ENCODE data around the gene GALP.
"Not testable (repeated sequence)": the region's sequence is repeated elsewhere in the genome, so short reads cannot be mapped to it uniquely, and the experiment has no call there.

GALP gene

GRCh38 chr19:56191115-56191514 lies 15.3 kb downstream of the GALP start:
- no peak for DNase-seq (ENCODE audit: low read depth)

- DNase-seq (ENCODE audit: low read depth): no peak
Measured at GRCh38 chr19:56191711-56192110, 15.9 kb downstream of the GALP start.

DNA sequence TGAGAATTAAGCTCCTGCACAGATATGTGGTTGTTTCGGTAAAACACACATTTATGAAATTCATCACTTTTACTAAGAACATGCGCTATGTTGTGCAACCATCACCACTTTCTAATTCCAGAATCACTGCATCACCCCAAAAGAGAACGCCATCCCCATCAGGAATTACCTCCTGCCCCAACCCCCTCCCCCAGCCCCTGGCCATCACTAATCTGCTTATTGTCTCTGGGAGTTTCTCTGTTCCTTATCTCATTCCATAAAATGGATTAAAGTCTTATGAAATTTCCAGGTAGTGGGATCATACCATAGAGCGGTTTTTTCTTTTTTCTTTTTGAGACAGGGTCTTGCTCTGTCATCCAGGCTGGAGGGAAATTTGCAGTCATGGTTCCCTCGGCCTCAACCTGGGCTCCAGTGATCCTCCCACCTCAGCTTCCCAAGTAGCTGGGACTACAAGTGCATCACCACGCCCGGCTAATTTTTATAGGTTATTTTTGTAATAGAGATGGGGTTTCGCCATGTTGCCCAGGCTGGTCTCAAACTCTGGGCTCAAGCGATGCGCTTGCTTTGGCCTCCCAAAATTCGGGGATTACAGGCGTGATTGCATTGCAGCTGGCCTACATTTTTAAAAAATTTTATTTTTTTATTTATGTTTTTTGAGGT lies 18.3 kb downstream of the GALP start:
- DNase-seq (ENCODE audit: low read depth): no peak

- not testable (repeated sequence) for DNase-seq (ENCODE audit: low read depth)
Measured at GRCh38 chr19:56197646-56198045, 21.8 kb downstream of the GALP start, which contains the start of gene ZSCAN5B. ZSCAN5B (minus strand) TSS chr19:56197783; CDS start chr19:56193052, 4,731 bp downstream.

- DNase-seq (ENCODE audit: low read depth): no peak
Measured at GRCh38 chr19:56199687-56200086, 23.9 kb downstream of the GALP start.

DNA sequence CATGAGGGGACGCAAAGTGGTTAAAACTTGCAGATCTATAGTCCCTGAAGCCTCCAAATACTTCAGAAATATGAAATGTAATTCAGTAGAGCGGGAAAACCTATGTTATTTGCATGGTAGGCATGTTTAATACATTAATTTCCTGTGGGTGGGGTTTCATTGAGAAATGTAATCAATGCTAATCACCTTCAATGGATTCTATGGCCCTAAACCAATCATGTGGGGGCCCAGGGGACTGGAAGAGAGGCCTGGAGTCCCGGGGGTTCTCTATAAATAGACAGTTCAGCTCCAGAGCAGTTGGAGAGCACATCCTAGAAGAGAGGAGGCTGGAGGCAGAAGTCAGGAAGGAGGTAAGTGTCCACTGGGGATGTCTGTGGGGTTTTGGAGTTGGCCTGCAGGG lies 26.2 kb downstream of the GALP start, which contains the start of gene ZSCAN5C:
TSS of gene ZSCAN5C (plus strand) at position 301 of the 400 bp plus-strand sequence. CDS start 3,641 bp downstream, outside the sequence.
- no peak for DNase-seq (ENCODE audit: low read depth)

DNA sequence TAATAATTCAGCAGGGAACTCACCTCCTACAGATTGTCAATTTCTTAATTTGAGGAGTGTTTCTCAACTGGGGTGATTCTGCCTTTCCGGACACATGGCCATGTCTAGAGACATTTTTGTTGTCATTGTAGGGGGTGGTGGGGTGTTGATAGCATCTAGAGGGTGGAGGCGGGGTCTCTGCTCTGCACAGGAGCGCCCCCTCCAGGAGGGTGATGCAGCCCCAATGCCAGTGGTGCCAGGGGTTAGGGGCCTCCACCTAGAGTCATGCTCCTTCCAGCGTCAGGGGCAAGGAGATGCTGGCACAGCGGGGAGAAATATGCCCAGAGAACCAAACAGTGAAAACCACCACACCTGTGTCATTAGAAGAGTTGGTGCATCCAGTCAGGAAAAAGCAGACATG lies 31.8 kb downstream of the GALP start:
- not testable (repeated sequence) for DNase-seq (ENCODE audit: low read depth)

DNA sequence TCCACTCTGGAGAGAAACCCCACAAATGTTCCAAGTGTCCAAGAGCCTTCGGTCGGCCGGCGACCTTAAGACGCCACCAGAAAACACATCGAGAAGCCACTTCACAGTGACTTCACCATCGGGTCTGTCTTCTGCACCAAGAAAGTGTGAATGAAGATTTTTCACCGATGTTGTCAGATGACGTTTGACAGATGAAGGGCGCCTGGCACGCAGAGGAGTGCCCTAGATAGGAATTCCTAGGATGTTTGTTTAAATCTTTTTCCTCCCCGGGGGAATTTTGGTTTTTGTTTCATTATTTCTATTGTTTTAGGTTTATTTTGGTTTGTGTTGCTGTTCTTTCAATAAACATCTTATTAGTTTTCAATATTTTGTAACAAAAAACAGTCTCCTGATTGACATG lies 33.3 kb downstream of the GALP start:
- no peak for DNase-seq (ENCODE audit: low read depth)

GRCh38 chr19:56210036-56210435 lies 34.2 kb downstream of the GALP start:
- not testable (repeated sequence) for DNase-seq (ENCODE audit: low read depth)

DNA sequence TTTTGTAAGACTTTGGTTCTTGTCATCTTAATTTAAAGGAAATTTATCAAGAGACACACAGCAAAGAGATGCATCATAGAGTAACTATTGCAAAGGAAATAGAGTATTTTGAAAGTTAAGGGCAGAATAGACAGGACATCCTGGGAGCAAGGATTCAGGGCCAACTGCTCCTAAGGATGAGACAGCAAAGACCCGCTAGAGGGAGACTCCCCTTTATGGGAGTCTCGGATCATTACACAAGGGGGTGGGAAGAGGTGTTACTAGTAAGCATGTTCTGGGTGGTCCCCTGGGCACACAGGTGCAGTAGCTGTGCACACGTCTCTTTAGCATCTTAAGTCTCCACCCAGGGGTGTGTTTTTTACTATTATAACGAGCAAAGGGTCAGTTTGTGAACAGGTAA lies 35.9 kb downstream of the GALP start:
- DNase-seq (ENCODE audit: low read depth): no peak

GRCh38 chr19:56217039-56217949 lies 41.5 kb downstream of the GALP start:
- no peak for DNase-seq (ENCODE audit: low read depth)

DNA sequence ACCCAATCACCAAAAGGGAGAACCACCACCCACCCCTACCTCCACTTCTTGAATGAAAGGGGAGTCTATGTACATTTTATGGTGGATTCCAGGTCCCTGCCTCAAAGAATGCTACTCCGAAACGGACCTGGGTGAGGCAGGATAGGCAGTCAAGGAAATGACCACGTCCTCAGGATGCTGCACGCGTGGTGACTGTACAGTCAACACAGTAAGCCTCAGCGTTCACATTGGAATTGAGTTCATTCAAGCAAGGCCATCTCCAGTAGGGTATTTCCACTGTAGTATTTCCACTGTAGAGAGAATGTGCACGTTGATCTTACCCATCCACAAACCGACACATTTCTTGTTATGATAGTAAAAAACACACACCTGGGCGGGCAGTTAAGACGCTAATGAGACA lies 43.2 kb downstream of the GALP start:
- DNase-seq (ENCODE audit: low read depth): no peak

DNA sequence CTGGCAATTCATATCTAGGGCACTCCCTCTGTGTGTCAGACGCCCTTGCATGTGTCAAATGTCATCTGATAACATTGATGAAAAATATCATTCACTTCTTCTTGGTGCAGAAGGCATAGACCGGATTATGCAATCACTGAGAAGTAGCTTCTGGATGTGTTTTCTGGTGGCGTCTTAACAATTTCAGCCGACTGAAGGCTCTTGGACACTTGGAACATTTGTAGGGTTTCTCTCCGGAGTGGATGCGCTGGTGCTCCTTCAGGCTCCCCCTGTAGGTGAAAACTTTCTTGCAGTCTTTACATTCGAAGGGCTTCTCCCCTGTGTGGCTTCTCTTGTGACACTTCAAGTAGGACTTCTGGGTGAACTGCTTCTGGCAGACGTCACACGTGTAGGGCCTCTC lies 45.6 kb downstream of the GALP start:
- DNase-seq (ENCODE audit: low read depth): not testable (repeated sequence)

DNA sequence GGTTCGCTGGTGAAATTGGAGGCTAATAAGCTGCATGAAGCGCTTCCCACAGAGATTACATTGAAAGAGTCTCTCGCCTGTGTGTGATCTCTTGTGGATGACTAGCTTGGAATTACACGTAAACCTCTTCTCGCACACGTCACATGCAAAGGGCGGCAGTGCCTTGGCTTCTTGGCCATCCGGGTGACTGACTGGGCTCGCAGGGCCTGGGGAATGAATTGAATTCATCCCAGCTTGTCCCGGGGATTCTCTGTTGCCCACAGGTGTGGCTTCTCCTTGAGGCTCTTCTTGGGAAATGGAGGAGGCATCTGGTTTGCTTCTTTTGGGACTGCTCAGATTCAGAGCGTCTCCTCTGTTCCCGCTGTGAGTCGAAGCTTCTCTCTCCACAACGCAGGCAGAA lies 46.0 kb downstream of the GALP start:
- DNase-seq (ENCODE audit: low read depth): no peak

GRCh38 chr19:56222901-56223300 lies 47.1 kb downstream of the GALP start:
- DNase-seq (ENCODE audit: low read depth): no peak

DNA sequence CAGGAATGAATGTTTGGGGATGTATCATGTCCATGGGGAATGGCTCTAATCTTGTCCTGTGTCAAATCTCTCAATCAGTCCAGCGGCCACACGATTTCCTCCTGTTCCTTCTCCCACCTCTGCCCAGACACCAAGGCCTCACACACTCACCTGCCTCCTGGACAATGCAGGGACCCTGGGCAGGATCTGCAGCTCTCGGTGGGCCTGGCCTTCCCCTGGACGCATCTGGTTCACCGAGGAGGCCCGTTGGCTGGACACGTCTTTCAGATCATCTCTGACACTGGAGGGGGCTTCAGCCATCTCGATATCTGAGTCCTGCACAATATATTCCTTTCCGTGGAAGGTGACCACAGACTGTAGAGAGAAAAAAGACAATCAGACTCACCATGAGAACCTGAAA lies 47.7 kb downstream of the GALP start:
- DNase-seq (ENCODE audit: low read depth): no peak
